GM21619 (cell line): ENCODE results near the gene NUAK2.
"Not testable (repeated sequence)": the region's sequence is repeated elsewhere in the genome, so short reads cannot be mapped to it uniquely, and the experiment has no call there.

ENCODE experiments used
- ATAC-seq: cut with Tn5 transposase; IDR thresholded peaks from one replicate; pipeline ENCODE4 v1.9.1; 2021; ENCODE audit not compliant: unreplicated experiment

Gene NUAK2

GRCh38 chr1:205298191-205298994 is 23.2 kb downstream of the NUAK2 start:
- no peak for ATAC-seq

GRCh38 chr1:205297546-205298177 is 23.9 kb downstream of the NUAK2 start:
- not testable (repeated sequence) for ATAC-seq

GRCh38 chr1:205296154-205296553 is 25.4 kb downstream of the NUAK2 start:
- ATAC-seq: no peak

- ATAC-seq: no peak
These were observed 26.6 kb downstream of the NUAK2 start for GRCh38 chr1:205294934-205295333.

- no peak for ATAC-seq
These were observed 27.2 kb downstream of the NUAK2 start for GRCh38 chr1:205294175-205294917.

GRCh38 chr1:205293350-205294074 is 28.0 kb downstream of the NUAK2 start:
- no peak for ATAC-seq

- no peak for ATAC-seq
These were observed 29.9 kb downstream of the NUAK2 start for GRCh38 chr1:205291596-205291995.

GRCh38 chr1:205287767-205288559 is 33.6 kb downstream of the NUAK2 start:
- peak; percentile 78 for ATAC-seq

GRCh38 chr1:205287076-205287475 is 34.5 kb downstream of the NUAK2 start:
- no peak for ATAC-seq

GRCh38 chr1:205286335-205286950 is 35.1 kb downstream of the NUAK2 start:
- no peak for ATAC-seq

- peak; percentile 33 for ATAC-seq
These were observed 36.0 kb downstream of the NUAK2 start for GRCh38 chr1:205285381-205286101.

- no peak for ATAC-seq
These were observed 37.0 kb downstream of the NUAK2 start for GRCh38 chr1:205284420-205285144.

- no peak for ATAC-seq
These were observed 38.0 kb downstream of the NUAK2 start for GRCh38 chr1:205283270-205284147.

- ATAC-seq: not testable (repeated sequence)
These were observed 40.7 kb downstream of the NUAK2 start for GRCh38 chr1:205280666-205281395.

GRCh38 chr1:205279986-205280385 is 41.6 kb downstream of the NUAK2 start:
- ATAC-seq: no peak

GRCh38 chr1:205276689-205277065 is 44.9 kb downstream of the NUAK2 start:
- ATAC-seq: no peak
